ENCODE data around the gene PTPRN.

PTPRN gene

GRCh38 chr2:219244789-219245147, 64.4 kb downstream of the PTPRN start:
- DNase-seq (ENCODE audit: low read depth): no peak

GRCh38 chr2:219243291-219243761, 65.9 kb downstream of the PTPRN start:
- no peak for DNase-seq (ENCODE audit: low read depth)
